Thymus (tissue), 11 donors: ENCODE results near the gene HLA-DPB1. TPM values are rescaled to one million over a fixed set of nuclear protein-coding genes. Genes with fewer than 3 reads are reported as not detected.
"Not testable (repeated sequence)": the region's sequence is repeated elsewhere in the genome, so short reads cannot be mapped to it uniquely, and the experiment has no call there.

Experiments used
- DNase-seq, 9 donors: peaks; one replicate each; pipeline ENCODE4 v3.0.0-alpha.2; 2013; ENCODE audit warnings: low spot score in 9 of 9, low read depth in 6 of 9, missing footprints in 1 of 9
- H3K27ac ChIP-seq, 2 donors: one replicate each; pipeline ENCODE4 v1.5.1; 2013; ENCODE audit warnings: control low read depth in 1 of 2, low read depth in 1 of 2, low read length in 1 of 2, mild to moderate bottlenecking in 1 of 2, moderate library complexity in 1 of 2
- H3K27me3 ChIP-seq, 2 donors: one replicate each; pipeline ENCODE4 v1.5.1; 2013; ENCODE audit warnings: low read length in 1 of 2; ENCODE audit not compliant: control insufficient read depth in 2 of 2, insufficient read depth in 1 of 2
- H3K36me3 ChIP-seq, 2 donors: one replicate each; pipeline ENCODE4 v1.5.1; 2013; ENCODE audit warnings: low read length in 1 of 2, mild to moderate bottlenecking in 1 of 2, moderate library complexity in 1 of 2; ENCODE audit not compliant: control insufficient read depth in 2 of 2, insufficient read depth in 2 of 2
- H3K4me1 ChIP-seq, 2 donors: one replicate each; pipeline ENCODE4 v1.5.1; 2013; ENCODE audit warnings: low read length in 2 of 2; ENCODE audit not compliant: control insufficient read depth in 2 of 2, insufficient read depth in 2 of 2
- H3K4me3 ChIP-seq, 2 donors: one replicate each; pipeline ENCODE4 v1.5.1; 2013; ENCODE audit warnings: low read length in 2 of 2, control low read depth in 1 of 2, mild to moderate bottlenecking in 1 of 2
- H3K9me3 ChIP-seq, 2 donors: one replicate each; pipeline ENCODE4 v1.5.1; 2013; ENCODE audit warnings: low read length in 1 of 2, mild to moderate bottlenecking in 1 of 2; ENCODE audit not compliant: control insufficient read depth in 2 of 2, insufficient read depth in 1 of 2
- WGBS: extraction: QIAGEN DNeasy Blood & Tissue Kit; methylation state at CpG from one replicate; pipeline ENCODE4 v1.1.7; 2013; 5-methylcytosine and 5-hydroxymethylcytosine counted together
- polyA plus RNA-seq: library from polyadenylated mRNA; stranded (reverse); fragments of 200-250 nt; gene quantifications from one replicate; pipeline ENCODE4 v1.2.3, GENCODE V29; 2013
- total RNA-seq: library from RNA; stranded (reverse); fragments of 120-200 nt; gene quantifications from one replicate; pipeline ENCODE4 v1.2.4, GENCODE V29; 2013
- donor health status: healthy.

Gene HLA-DPB1
- total and polyA plus RNA-seq, 2 donors, result 306 to 575 TPM

DNA sequence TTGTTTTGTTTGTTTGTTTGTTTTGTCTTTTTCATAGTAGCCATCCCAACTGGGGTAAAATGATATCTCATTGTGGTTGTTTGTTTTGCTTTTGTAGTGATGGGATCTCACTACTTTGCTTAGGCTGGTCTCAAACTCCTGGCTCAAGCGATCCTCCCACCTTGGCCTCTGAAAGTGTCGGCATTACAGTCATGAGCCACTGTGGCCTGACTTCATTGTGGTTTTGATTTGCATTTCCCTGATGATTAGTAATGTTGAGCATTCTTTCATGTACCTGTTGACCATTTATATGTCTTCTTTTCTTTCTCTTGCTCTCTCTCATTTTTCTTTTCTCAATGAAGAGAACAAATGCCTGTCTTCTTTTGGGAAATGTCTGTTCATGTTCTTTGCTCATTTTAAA, 35.6 kb upstream of the HLA-DPB1 start:
- Histone ChIP-seq H3K4me3 (no peak overlapping the region), H3K36me3 (no peaks in the 10 kb centered on the region), H3K27ac (no peak overlapping the region), H3K4me1 (no peaks in the 10 kb centered on the region), H3K27me3 (no peaks in the 10 kb centered on the region), H3K9me3 (no peaks in the 10 kb centered on the region)
- DNase-seq, result no peak
- WGBS, result 97% methylated on average over 2 of the region's 2 CpGs

DNA sequence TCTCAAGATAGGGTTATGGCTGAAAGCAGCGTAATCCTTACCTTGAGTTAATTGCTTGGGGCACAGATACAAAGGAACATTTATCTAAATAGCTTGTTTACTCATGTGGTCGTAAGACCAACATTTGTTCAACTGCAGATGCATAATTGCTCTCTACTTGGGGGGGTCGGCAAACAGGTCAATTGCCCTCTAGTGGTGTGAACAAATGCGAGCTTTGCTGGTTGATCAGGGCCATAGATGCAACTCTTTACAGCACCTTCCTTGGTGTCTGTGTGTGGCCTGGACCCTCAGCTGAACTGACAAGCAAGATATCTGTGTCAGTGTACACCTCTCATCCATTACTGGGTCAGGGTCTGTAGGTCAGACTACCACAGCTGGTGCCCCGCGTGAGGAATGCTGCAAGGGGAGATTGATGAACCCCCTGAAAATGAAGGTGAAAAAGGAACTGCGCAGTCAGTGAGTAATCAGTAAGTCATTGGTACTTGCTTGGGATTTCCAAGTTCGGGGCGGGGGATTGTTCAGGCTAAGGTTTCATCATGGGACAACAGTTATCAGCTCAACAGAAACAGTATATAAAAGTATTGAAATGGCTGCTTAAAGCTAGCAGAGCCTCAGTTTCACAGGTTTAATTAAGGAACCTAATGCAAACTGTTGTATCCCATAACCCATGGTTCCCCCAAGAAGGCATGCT, 26.3 kb upstream of the HLA-DPB1 start:
- Histone ChIP-seq H3K4me3 (no peak overlapping the region), H3K4me1 (no peaks in the 10 kb centered on the region), H3K27me3 (no peaks in the 10 kb centered on the region), H3K9me3 (no peaks in the 10 kb centered on the region), H3K36me3 (no peaks in the 10 kb centered on the region), H3K27ac (no peak overlapping the region)
- WGBS, result 89% methylated on average over 9 of the region's 9 CpGs
- DNase-seq, result no peak

DNA sequence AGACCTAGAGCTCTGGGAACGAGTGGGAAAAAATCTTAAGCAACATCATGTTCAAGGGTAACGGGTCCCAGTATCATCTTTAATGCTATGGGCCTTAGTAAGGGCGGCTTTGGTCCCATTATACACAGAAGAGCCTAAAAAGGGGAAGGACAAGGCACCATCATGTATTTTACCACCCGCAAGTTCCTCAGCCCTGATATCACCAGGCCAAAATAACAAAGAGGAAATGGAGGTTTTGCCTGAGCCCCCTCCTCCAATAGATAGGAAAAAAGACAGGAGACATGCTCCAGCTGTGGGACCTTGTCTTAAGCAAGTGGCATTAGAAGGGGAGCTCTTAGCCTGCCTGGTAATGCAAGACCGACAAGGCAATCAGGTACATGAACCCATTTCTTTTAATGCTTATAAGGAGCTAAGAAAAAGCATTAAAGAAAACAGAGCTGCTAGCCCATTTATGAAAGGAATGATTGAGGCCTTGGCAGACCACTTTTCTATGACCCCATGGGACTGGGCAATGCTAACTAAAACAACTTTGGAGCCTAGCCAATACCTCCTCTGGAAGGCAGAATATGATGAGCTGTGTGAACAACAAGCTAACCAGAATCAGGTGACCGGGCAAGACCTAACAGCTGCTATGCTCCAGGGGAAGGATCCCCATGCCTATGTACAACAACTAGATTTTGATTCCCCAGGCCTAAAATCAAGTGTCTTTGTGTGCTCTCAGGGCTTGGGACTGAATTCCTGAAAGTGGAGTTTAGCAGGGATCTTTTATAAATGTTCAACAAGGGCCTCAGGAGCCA, 25.6 kb upstream of the HLA-DPB1 start:
- H3K27me3 ChIP-seq, result no peaks in the 10 kb centered on the region
- H3K36me3 ChIP-seq, result no peaks in the 10 kb centered on the region
- H3K4me1 ChIP-seq, result no peaks in the 10 kb centered on the region
- H3K27ac ChIP-seq, result no peak overlapping the region
- H3K9me3 ChIP-seq, result no peaks in the 10 kb centered on the region
- DNase-seq, result no peak
- no peak overlapping the region for H3K4me3 ChIP-seq
- 79% methylated on average over 6 of the region's 6 CpGs for WGBS

DNA sequence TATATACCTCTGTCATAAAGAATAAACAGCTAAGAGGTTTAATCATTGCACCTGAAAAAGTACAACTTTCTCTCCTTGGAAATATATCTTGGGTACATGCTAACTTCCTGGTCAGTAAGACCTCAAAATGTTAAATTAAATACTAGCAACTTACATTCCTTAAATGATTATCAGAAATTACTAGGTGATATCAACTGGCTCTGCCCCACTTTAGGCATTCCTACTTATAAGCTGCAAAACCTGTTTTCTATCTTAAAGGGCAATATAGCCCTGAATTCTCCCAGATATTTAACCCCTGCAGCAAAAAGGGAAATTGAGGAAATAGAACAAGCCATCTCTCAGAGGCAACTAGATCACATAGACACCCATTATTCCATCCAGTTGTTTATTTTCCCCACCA, 23.2 kb upstream of the HLA-DPB1 start:
- Histone ChIP-seq H3K27ac (no peak overlapping the region), H3K27me3 (no peaks in the 10 kb centered on the region), H3K4me1 (no peaks in the 10 kb centered on the region), H3K36me3 (no peaks in the 10 kb centered on the region), H3K9me3 (no peaks in the 10 kb centered on the region), H3K4me3 (no peak overlapping the region)
- no peak for DNase-seq

DNA sequence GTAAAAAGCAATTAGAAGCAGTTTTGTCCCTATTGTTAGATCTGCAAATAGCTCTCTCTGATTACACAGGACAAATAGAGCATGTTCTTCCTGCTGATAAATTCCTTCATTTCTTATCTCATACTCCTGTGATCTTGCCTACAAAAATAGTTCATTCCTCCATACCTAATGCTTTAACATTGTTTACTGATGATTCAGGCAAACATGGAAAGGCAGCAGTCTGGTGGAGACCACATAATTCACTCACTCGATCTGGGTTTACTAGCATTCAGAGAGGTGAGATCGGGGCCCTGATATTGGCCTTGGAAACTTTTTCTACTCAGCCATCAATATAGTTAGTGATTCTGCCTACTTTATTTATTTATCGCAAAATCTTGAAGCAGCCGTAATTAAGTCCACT, 22.6 kb upstream of the HLA-DPB1 start:
- Histone ChIP-seq H3K27me3 (no peaks in the 10 kb centered on the region), H3K27ac (no peak overlapping the region), H3K4me3 (no peak overlapping the region), H3K9me3 (no peaks in the 10 kb centered on the region), H3K36me3 (no peaks in the 10 kb centered on the region), H3K4me1 (no peaks in the 10 kb centered on the region)
- DNase-seq, result no peak
- 47% methylated on average over 4 of the region's 4 CpGs for WGBS

DNA sequence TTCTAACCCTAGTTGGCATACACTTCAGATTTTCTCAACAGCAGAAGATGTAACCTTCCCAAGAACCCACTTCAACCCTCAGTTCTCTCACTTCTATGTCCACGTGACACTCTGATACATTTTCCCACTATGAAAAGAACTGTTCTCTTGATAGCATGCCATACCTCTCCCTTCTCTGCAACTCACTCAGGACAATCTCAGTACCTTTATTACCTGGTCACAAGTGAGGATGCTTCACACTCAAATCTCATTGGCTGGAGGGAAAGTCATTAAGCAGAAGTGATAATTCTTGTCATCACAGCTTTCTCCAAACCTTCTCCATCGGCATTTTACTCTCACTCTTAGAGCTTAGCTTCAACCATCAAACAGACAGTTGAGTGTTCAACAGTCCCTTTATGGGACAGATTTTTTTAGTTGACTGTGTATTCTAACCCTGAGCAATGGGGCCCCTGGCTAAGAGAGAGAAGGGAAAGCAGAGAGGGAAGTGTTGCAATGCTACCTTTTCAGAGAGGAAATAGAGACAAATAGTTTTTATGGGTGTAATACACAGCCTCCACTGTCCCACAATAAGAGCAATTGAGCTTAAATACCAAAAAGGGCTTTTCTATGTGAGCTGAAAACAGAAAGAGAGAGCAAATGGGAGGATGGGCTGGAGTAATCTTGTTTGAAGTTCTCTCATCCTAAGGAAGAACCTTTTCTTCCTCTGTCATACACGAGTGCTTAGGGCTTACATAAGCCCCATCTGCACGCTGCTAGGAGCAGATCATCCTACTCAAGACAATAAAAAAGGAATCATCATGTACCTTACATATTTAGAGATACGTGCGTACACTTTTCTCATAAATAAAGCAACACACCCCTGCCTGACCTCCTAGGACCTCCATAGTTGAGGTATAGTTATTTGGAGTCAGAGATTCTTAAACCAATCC, 18.3 kb upstream of the HLA-DPB1 start:
- peak in 1 of 9 donors; percentile 20 for DNase-seq
- WGBS, result 61% methylated on average over 6 of the region's 6 CpGs
- H3K4me3 ChIP-seq, result no peak overlapping the region
- no peaks in the 10 kb centered on the region for H3K36me3 ChIP-seq
- H3K9me3 ChIP-seq, result no peaks in the 10 kb centered on the region
- H3K27me3 ChIP-seq, result no peaks in the 10 kb centered on the region
- no peak overlapping the region for H3K27ac ChIP-seq
- H3K4me1 ChIP-seq, result no peaks in the 10 kb centered on the region

DNA sequence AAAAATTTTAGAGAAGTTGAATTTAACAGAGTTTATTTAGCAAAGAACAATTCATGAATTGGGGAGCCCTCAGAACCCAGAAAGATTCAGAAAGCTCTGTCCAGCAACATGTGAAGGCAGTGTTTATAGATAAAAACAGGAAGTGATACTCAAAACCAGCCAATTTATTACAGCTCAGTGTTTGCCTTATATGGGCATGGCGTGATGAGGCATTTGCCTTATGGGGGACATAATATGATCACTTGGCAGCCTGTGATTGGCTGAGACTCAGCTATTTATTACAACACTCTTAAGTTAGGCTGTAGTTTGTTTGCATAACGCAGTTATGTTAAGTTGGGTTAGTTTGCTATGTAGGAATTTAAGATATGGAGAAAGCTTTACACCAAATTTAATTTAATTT, 13.8 kb upstream of the HLA-DPB1 start:
- Histone ChIP-seq H3K36me3 (no peaks in the 10 kb centered on the region), H3K27me3 (no peaks in the 10 kb centered on the region), H3K4me3 (no peak overlapping the region), H3K9me3 (no peaks in the 10 kb centered on the region), H3K27ac (no peak overlapping the region), H3K4me1 (no peaks in the 10 kb centered on the region)
- peak in 1 of 9 donors; percentile 11 for DNase-seq
- WGBS, result 97% methylated on average over 2 of the region's 2 CpGs

DNA sequence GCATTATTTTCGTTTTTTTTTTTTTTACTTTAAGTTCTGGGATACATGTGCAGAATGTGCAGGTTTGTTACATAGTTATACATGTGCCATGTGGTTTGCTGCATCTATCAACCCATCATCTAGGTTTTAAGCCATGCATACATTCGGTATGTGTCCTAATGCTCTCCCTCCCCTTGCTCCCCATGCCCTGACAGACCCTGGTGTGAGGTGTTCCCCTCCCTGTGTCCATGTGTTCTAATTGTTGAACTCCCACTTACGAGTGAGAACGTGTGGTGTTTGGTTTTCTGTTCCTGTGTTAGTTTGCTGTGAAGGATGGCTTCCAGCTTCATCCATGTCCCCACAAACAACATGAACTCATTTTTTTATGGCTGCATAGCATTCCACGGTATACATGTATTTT, 12.4 kb upstream of the HLA-DPB1 start:
- not testable (repeated sequence) for H3K27ac ChIP-seq, H3K9me3 ChIP-seq, H3K4me3 ChIP-seq, H3K27me3 ChIP-seq, H3K4me1 ChIP-seq, DNase-seq, H3K36me3 ChIP-seq
- WGBS, result 46% methylated on average over 2 of the region's 5 CpGs

DNA sequence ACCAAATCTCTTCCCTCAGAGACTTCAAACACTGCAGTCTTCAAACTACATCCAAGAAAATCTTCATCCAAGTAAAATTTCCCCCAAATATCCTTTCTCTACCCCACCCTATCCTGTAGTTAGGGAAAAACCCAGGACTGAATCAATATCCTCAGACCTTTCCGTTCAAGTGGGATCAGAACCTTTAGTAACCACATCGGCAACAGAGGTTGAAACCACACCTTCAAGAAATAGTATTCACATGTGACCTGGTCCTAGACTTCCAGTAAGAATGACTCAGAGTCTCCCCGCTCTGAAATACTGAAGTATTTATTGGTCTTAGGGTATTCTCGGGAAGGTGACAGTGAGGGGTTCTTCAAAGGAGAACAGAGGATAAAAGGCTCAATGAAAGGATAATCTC, 11.1 kb upstream of the HLA-DPB1 start:
- peaks cover 0 to 7% of the 10 kb centered on the region in 2 donors for H3K36me3 ChIP-seq

More for the DNA sequence above, 11.1 kb upstream of the HLA-DPB1 start:
- Histone ChIP-seq H3K4me1 (no peaks in the 10 kb centered on the region), H3K4me3 (no peak overlapping the region), H3K27ac (no peak overlapping the region), H3K9me3 (no peaks in the 10 kb centered on the region), H3K27me3 (no peaks in the 10 kb centered on the region)
- DNase-seq, result no peak
- WGBS, result 0% methylated on average over 4 of the region's 4 CpGs
